Stimulated activated CD4-positive, alpha-beta T cell treated with anti-CD3 and anti-CD28 coated beads, Interleukin-4, amount 100 ng/mL, for 48 hours (primary cell): ENCODE measurements around the gene CKM.
"Not testable (repeated sequence)": the region's sequence is repeated elsewhere in the genome, so short reads cannot be mapped to it uniquely, and the experiment has no call there.

Source experiments
- DNase-seq, 2 donors: peaks; one replicate each; pipeline ENCODE4 v3.0.0-alpha.2; 2020; ENCODE audit warnings: low read depth in 2 of 2

CKM gene

GRCh38 chr19:45320997-45321775 lies 1.5 kb downstream of the CKM start:
- no peak for DNase-seq

- no peak for DNase-seq
Observed at GRCh38 chr19:45315304-45315703, 7.4 kb downstream of the CKM start.

- no peak for DNase-seq
Observed at GRCh38 chr19:45314708-45315245, 7.9 kb downstream of the CKM start.

- not testable (repeated sequence) for DNase-seq
Observed at GRCh38 chr19:45312285-45312684, 10.4 kb downstream of the CKM start.

- no peak for DNase-seq
Observed at GRCh38 chr19:45311621-45312020, 11.1 kb downstream of the CKM start.

GRCh38 chr19:45309322-45309721 lies 13.4 kb downstream of the CKM start:
- DNase-seq: not testable (repeated sequence)

GRCh38 chr19:45307361-45307760 lies 15.3 kb downstream of the CKM start:
- DNase-seq: no peak

- DNase-seq: no peak
Observed at GRCh38 chr19:45306518-45307027, 16.1 kb downstream of the CKM start.

- no peak for DNase-seq
Observed at GRCh38 chr19:45306040-45306439, 16.6 kb downstream of the CKM start.

GRCh38 chr19:45305421-45305820 lies 17.3 kb downstream of the CKM start:
- DNase-seq: no peak

GRCh38 chr19:45305007-45305406 lies 17.7 kb downstream of the CKM start:
- DNase-seq: no peak

GRCh38 chr19:45304141-45304926 lies 18.3 kb downstream of the CKM start:
- no peak for DNase-seq

GRCh38 chr19:45303269-45304060 lies 19.2 kb downstream of the CKM start:
- DNase-seq: no peak

- DNase-seq: no peak
Observed at GRCh38 chr19:45302416-45302815, 20.3 kb downstream of the CKM start.

GRCh38 chr19:45299719-45300118 lies 23.0 kb downstream of the CKM start:
- no peak for DNase-seq

GRCh38 chr19:45298264-45298663 lies 24.4 kb downstream of the CKM start:
- no peak for DNase-seq

- DNase-seq: no peak
Observed at GRCh38 chr19:45297674-45298073, 25.0 kb downstream of the CKM start.

GRCh38 chr19:45296355-45296754 lies 26.3 kb downstream of the CKM start:
- DNase-seq: no peak

- DNase-seq: no peak
Observed at GRCh38 chr19:45295873-45296272, 26.8 kb downstream of the CKM start.

GRCh38 chr19:45294291-45295029 lies 28.2 kb downstream of the CKM start:
- no peak for DNase-seq

GRCh38 chr19:45293682-45294081 lies 29.0 kb downstream of the CKM start:
- peak in 1 of 2 donors; percentile 18 for DNase-seq
